Astrocyte (in vitro differentiated cells and primary cell): Measurements from ENCODE around the gene NBL1.

Experiments
- EZH2 ChIP-seq: IDR thresholded peaks from 2 replicates; pipeline ENCODE4 v1.6.1; 2012; ENCODE audit warnings: mild to moderate bottlenecking, low read length, inconsistent platforms; ENCODE audit not compliant: insufficient read depth
- TF ChIP-seq, protein P1 (sequence below): IDR thresholded peaks from 2 replicates; pipeline ENCODE4 v1.5.1; 2011; ENCODE audit warnings: low read depth, mild to moderate bottlenecking, inconsistent platforms, low read length, moderate library complexity; ENCODE audit not compliant: insufficient read depth

DNA sequence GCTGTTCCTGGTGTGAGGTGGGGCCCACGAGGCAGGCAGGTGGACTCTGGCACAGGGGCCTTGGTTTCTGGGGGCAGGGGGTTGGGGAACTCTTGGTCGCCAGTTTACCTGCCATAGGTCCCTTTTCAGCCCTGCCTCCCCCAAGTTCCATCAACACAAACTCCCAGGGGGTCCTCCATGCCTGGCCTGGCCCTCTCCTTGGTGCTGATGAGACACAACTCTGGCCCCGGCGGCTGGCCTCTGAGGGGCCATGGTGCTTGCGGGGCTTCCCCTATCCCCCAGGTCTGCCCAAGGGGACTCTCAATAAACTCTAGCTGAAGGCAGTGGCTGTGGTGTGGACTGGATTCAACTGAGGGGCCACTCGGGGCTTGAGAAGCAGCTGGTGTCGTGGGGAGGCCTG, 36.5 kb downstream of the NBL1 start:
- no peak for TF ChIP-seq EZH2
- TF ChIP-seq, protein P1, sequence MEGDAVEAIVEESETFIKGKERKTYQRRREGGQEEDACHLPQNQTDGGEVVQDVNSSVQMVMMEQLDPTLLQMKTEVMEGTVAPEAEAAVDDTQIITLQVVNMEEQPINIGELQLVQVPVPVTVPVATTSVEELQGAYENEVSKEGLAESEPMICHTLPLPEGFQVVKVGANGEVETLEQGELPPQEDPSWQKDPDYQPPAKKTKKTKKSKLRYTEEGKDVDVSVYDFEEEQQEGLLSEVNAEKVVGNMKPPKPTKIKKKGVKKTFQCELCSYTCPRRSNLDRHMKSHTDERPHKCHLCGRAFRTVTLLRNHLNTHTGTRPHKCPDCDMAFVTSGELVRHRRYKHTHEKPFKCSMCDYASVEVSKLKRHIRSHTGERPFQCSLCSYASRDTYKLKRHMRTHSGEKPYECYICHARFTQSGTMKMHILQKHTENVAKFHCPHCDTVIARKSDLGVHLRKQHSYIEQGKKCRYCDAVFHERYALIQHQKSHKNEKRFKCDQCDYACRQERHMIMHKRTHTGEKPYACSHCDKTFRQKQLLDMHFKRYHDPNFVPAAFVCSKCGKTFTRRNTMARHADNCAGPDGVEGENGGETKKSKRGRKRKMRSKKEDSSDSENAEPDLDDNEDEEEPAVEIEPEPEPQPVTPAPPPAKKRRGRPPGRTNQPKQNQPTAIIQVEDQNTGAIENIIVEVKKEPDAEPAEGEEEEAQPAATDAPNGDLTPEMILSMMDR, result no peak
